HG02763 (cell line): ENCODE data around the gene HPN.
"Not testable (repeated sequence)": the region's sequence is repeated elsewhere in the genome, so short reads cannot be mapped to it uniquely, and the experiment has no call there.

ENCODE experiments used
- ATAC-seq: cut with Tn5 transposase; IDR thresholded peaks from one replicate; pipeline ENCODE4 v1.9.1; 2021; ENCODE audit warnings: mild to moderate bottlenecking, moderate library complexity; ENCODE audit not compliant: unreplicated experiment

Gene HPN

DNA sequence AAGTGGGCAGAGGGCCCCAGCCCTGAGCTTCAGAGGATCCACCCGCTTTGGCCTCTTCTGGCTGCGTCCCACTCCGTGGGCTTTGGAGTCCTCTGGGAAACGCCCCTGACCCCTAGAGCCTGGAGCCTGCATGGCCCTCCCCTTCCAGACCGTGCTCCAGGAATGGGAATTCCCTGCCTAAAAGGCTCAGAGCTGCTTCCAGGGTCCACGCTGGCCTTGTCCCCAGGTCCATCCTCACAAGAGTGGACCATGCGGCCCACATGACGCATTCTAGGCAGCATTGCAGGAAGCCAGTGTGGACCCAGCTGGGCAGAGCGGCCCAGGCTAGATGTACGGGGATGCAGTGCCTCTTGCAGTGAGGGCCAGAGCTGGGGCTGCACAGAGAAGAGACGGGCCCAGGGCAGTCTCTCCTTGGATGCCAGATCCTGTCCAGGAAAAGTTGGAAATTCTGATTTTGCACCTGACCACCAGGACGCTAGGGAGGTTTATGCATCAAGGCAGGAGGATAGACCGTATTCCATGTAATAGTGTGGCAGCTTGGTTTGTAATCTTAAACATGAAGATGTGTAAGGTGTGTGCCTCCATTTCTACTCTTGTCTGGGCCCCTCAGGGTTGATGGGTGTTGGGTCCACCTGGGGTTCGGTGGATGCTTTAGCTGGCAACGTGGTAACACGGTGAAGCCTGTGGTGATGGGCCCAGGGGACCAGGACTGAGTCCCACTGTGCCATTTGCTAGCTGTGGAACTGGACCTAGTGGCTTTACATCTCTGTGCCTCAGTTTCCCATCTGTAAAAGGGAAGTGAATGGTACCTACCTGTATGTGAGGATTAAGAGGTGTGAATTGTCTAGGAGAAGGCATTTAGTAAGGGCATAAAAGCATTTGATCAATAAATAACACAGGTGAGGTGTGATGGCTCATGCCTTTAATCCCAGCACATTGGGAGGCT is 59.3 kb downstream of the HPN start:
- ATAC-seq = no peak

DNA sequence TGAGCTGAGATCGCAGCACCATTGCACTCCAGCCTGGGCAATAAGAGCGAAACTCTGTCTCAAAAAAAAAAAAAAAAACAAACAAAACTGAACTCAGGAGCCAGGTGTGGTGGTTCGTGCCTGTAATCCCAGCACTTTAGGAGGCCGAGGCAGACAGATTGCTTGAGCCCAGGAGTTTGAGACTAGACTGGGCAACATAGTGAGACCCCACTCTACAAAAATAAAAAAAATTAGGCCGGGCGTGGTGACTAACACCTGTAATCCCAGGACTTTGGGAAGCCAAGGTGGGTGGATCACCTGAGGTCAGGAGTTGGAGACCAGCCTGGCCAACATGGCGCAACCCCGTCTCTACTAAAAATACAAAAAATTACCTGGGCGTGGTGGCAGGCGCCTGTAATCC is 60.4 kb downstream of the HPN start:
- ATAC-seq = not testable (repeated sequence)

DNA sequence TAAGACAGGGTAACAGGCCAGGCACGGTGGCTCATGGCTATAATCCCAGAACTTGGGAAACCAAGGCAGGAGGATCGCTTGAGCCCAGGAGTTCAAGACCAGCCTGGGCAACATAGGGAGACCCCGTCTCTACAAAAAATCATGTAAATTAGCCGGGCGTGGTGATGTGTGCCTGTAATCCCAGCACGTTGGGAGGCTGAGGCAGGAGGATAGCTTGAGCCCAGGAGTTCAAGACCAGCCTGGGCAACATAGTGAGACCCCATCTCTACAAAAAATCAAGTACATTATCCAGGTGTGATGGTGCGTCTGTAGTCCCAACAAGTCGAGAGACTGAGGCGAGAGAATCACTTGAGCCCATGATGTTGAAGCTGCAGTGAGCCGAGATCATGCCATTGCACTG is 62.1 kb downstream of the HPN start:
- ATAC-seq = not testable (repeated sequence)

DNA sequence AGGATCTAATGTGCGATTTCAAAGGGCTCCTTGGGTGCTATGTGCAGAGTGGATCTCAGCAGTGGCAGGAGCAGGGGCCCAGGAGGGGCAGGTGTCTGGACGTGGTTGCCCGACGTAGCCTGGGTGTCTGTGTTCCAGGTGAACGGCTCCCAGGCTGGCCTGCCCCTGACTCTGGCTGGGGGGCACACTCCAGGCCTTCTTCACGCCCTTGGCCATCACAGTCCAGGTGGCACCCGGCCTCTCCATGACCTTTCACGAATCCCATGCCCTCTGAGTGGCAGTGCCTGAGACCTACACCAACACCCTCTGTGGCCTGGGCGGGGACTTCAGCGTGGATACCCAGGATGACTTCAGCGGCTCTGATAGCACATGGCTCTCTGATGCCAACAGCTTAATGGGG is 62.8 kb downstream of the HPN start:
- ATAC-seq = no peak

DNA sequence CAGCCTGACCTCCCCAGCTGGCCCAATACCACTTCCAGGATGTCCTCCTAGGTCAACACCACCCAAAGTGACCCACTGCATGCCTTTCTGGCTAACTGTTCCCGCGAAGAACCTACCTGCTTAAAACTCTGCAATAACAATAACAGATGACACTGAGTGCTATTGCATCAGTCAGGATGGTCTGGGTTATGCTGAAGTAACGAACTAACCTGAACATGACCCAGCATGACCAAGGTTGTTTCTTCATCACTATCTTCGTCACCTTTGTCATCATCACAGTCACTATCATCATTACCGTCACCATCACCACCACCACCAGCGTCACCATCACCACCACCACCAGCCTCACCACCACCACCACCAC is 63.5 kb downstream of the HPN start:
- no peak for ATAC-seq

DNA sequence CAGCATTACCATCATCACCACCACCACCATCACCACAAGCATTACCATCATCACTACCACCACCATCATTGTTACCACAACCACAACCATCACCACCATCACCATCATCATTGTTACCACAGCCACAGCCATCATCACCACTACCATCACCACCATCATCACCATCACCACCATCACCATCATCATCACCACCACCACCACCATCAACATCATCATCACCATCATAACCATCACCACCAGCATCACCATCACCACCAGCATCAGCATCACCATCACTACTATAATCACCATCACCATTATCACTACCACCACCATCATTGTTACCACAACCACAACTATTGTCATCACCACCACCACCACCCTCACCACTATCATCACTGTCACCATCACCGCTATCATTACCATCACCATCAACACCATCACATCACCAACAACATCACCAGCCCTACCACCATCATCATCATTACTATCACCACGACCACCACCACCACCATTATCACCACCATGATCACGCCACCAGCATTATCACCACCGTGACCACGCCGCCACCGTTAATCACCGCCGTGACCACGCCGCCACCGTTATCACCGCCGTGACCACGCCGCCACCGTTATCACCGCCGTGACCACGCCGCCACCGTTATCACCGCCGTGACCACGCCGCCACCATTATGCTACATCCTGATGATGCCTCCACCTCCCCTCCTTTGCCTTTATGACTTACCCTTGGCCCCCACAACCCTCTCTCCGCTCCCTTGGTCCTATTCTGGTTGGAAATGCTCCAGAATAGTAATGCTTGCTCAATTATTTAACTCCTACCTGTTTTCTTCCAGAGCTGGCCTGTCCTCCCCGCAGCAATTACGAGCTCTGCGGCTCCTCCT is 64.1 kb downstream of the HPN start:
- ATAC-seq = no peak

DNA sequence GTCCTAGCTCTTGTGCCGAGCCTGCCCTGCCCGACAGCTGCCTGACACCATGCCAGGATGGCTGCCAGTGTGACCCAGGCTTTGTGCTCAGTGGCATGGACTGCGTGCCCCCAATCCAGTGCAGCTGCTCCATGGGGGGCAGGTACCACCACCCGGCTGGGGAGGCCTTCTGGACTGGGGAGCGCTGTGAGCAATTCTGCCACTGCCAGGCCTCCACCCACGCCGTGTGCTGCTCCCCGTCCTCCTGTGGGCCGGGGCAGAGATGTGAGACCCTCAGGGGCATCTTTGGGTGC is 64.7 kb downstream of the HPN start:
- ATAC-seq = no peak

DNA sequence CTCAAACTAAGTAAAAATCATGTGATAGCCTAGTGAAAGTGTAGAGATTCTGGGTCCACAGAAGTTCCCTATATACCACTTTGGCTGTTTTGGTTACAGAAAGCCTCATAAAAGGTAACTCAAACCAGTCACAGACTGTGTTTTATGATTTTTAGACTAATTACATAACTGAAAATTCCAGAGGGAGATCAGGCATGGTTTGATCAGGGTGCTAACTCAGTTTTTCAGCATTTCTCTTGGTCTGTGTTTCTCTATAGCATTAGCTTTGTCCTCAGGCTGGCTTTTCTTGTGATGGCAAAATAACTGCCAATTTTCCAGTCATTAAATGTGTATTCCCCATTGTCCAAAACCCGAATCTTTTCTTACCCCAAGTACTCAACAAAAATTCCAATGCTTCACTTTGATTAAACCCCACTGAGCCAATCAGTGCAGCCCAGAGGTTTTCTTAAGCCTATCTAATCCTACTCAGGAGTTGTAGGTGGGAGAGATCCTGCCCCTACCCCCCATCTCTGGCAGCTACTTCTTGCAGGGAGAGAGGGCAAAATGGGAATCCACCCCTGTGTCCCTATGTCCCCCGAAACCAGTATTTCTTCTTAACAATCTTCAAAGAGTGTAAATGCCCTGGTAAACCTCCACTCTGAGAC is 65.5 kb downstream of the HPN start:
- ATAC-seq = no peak

DNA sequence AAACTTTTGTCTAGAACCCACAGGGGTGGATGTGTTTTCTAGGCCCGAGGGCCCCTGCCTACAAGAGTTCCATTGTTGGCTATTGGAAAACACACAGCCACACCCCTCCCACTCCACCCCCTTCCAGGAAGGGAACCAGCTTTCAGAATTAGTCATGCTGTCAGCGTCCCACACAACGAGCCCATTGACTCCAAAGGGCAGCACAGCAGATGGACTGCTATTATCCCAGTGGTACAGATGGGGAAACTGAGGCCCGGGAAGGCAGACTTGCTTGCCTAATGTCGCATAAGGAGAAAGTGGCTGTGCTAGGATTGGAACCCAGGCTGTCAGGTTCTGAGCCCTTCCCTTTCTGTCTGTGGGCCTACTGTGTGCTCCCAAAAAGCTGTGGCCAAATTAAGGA is 66.0 kb downstream of the HPN start:
- ATAC-seq = no peak

DNA sequence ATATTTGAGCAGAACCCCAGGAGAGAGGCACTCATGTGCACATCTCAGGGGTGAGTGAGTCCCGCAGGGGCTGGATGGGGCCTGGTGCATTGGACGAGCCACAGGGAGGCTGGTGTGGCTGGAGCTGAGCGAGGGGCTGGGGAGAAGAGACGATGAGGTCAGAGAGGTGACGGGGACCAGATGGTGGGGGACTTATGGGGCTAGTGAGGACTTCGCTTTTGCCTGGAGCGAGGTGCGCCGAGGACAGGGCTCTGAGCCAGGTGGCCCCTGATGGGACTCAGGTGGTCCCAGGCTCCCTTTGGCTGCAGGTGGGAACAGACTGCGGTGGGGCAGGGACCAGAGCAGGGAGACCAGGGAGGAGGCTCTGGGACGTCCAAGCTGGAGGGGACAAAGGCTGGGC is 67.2 kb downstream of the HPN start:
- ATAC-seq = no peak

DNA sequence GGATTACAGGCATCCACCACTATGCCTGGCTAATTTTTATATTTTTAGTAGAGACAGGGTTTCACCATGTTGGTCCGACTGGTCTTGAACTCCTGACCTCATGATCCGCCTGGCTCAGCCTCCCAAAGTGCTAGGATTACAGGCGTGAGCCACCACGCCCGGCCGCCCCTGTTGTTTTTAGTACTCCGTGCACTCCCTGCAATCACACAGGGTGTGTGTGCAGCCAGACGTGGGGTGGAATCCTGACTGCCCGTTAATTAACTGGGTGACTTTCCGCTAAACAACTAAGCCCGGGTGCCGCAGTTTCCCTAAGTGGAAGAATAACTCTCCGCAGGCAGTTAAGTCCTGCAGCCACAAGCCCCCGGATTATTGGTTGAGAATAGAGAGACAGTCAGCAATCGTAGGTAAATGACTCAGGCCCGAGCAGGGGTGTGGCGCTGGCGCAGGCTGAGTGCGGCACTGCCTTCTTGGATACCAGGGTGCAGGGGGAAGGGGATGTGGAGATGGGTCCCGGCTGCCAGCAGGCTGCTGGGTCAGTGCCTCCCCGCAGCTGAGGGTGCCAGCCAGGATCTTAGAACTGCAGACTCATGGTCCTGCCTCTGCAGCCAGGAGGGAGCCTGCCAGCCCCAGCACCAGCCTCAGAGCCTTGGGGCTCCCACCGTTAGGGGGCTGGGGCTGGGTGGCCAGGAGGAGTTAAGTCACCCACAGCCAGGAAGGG is 68.0 kb downstream of the HPN start:
- ATAC-seq = no peak

DNA sequence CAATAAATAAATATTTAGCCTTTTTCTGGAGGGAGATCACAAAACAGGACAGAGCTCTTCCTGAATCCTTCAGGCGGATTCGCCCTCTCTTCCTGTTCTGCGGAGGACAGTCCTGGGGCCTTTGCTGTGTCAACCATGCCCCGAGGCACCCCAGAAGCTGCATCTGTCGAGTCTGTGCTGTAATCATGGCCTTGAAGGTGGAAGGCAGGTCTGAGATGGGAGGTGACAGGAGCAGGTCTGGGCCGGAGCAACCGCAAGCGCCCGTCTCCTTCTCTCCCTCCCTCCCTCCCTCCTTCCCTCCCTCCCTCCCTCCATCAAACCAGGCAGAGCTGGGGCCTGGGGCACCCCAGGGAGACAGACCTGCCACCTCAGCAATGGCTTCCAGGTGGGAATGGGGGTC is 69.5 kb downstream of the HPN start:
- no peak for ATAC-seq

DNA sequence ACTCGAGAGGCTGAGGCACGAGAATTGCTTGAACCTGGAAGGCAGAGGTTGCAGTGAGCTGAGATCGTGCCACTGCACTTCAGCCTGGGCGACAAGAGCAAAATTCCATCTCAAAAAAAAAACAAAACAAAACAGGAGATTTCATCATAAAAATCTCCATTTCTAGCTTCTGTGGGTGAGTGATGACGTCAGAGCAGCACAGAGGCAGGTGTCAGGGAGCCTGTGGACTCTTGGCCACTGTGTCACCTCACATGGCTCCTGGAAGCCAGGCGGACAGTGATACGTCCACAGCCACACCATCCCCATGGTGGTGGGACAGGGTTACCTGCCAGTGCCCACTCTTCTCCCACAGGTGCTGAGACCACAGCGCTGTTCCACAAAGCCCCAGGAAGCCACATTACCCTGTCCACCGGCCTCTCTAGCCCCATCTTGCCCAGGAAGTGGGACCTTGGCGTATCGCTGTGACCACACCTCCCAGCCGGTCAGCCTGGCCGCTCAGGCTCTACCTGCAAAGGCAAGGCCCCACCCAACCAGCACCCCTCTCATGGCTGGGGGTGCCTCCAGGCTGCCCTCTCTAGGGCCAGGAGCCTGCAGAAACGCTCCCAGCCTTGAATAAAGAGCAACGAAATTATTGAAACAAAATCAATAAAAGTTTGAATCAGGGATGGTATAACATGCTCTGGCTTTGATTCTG is 71.6 kb downstream of the HPN start:
- ATAC-seq = no peak

DNA sequence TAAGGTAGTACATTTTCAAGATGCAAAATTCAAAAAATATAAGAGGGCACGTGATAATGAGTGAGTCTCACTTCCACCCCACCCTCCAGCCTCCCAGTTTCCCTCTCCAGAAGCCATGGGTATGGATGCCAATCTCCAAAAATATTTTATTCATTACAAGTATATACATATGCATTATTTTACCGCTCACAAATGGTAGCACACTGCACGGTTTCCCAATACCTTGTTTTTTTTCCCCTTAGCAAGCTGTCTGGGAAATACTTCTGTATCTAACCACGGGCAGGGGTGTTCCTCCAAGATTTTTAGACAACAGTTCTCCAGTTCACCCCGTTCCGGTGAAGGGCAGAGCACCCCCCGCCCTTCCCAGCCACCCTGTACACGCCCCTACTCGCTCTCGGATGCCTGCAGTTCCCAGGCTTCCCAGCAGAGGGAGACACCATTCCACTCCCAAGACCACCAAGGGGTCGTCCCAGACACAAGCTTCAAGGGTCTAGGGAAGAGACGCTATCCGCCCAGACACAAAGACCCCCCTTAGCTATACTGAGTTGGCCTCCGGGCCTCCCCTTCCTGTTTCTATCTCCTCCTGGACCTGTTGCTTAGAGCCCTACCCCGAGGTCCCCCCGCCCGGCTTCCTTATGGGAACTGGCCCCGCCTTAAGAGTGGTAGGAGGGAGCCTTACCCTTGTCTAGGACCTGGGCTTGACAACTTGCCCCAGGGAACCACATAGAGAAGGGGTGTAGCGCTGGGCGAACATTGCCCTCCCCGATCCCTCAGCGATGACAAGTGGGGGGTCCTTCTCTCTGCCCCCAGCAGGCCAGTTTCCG is 73.0 kb downstream of the HPN start:
- ATAC-seq = no peak

DNA sequence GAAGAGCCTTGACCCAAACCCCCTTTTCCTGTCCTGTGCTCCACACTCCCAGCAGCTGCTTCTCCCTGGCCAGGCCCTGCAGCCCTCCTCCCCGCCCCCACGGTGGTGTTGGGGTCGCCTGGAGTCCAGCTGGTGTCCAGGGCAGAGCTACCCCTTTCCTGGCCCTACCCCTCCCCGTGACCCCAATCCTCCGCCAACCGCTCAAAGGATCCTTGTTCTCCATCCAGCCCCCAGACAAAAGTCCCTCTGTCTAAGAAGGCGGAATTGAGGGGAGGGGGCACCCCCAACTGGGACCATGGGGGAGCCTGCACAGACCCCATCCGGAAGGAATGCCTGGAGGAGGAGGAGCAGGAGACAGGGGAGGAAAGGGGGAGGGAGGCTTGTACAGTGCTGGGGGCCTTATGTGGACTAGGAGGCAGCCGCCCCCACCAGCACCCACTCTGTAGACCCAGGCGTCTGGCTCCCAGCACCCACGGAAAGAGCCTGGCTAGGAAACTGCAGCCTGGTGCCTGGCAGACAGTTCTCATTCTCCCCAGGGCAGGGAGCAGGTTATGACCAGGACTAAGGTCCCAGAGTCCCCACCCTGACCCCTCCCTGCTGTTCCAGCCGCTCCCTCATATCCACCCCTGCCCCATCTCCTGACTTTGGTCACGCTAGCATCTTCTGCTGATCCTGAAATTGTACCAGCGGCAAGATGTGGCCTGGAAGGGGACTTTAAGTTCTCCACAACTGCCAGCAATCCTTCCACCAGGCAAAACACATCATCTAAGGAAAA is 73.8 kb downstream of the HPN start, which contains the start of gene FXYD3:
Gene FXYD3 (plus strand): TSS at position 647 of the 775 bp plus-strand sequence. CDS start 3,554 bp downstream, outside the sequence.
- ATAC-seq = no peak
